GM18517 (cell line): Measurements from ENCODE around the gene R3HDM2.

ENCODE experiments used
- ATAC-seq: cut with Tn5 transposase; IDR thresholded peaks from one replicate; pipeline ENCODE4 v1.9.1; 2021; ENCODE audit warnings: mild to moderate bottlenecking, moderate library complexity; ENCODE audit not compliant: unreplicated experiment

The R3HDM2 gene

GRCh38 chr12:57273516-57273915, 157.3 kb downstream of the R3HDM2 start:
- no peak for ATAC-seq

GRCh38 chr12:57272337-57273151, 158.3 kb downstream of the R3HDM2 start:
- ATAC-seq = no peak

- ATAC-seq = no peak
Observed at GRCh38 chr12:57270966-57271470, 159.8 kb downstream of the R3HDM2 start.

- no peak for ATAC-seq
Observed at GRCh38 chr12:57268264-57268663, 162.6 kb downstream of the R3HDM2 start.

GRCh38 chr12:57266681-57267080, 164.2 kb downstream of the R3HDM2 start:
- no peak for ATAC-seq

GRCh38 chr12:57263096-57263495, 167.7 kb downstream of the R3HDM2 start:
- no peak for ATAC-seq

GRCh38 chr12:57262126-57262822, 168.6 kb downstream of the R3HDM2 start:
- ATAC-seq = no peak

GRCh38 chr12:57261428-57261865, 169.4 kb downstream of the R3HDM2 start:
- ATAC-seq = no peak

GRCh38 chr12:57260366-57260765, 170.5 kb downstream of the R3HDM2 start:
- no peak for ATAC-seq

- no peak for ATAC-seq
Observed at GRCh38 chr12:57258977-57259970, 171.6 kb downstream of the R3HDM2 start.

- ATAC-seq = no peak
Observed at GRCh38 chr12:57255916-57256315, 174.9 kb downstream of the R3HDM2 start.

- no peak for ATAC-seq
Observed at GRCh38 chr12:57254506-57255280, 176.2 kb downstream of the R3HDM2 start.

- ATAC-seq = no peak
Observed at GRCh38 chr12:57250956-57251355, 179.9 kb downstream of the R3HDM2 start, which contains the start of gene STAC3. Gene STAC3 (minus strand): TSS chr12:57251187. CDS start chr12:57249636, 1,551 bp downstream.

GRCh38 chr12:57250541-57250940, 180.3 kb downstream of the R3HDM2 start:
- no peak for ATAC-seq

- no peak for ATAC-seq
Observed at GRCh38 chr12:57248934-57249742, 181.7 kb downstream of the R3HDM2 start.

GRCh38 chr12:57247041-57247440, 183.8 kb downstream of the R3HDM2 start:
- ATAC-seq = no peak

GRCh38 chr12:57244312-57244696, 186.5 kb downstream of the R3HDM2 start:
- ATAC-seq = no peak

GRCh38 chr12:57243521-57244311, 187.1 kb downstream of the R3HDM2 start:
- ATAC-seq = no peak
